Activated naive CD8-positive, alpha-beta T cell treated with anti-CD3 and anti-CD28 coated beads, Interleukin-2, amount 50 U/mL, for 16 hours (primary cell): ENCODE results near the gene CSN2.
"Not testable (repeated sequence)": the region's sequence is repeated elsewhere in the genome, so short reads cannot be mapped to it uniquely, and the experiment has no call there.

Experiments used
- DNase-seq: peaks from one replicate; pipeline ENCODE4 v3.0.0-alpha.2; 2020; ENCODE audit warnings: low read depth, low spot score

The CSN2 gene

GRCh38 chr4:69965628-69966027 lies at the start of gene CSN2:
Gene CSN2 (minus strand): TSS chr4:69965728. CDS start chr4:69960995, 4,733 bp downstream.
- DNase-seq = no peak

GRCh38 chr4:70008771-70009170 lies 43.2 kb upstream of the CSN2 start:
- DNase-seq = no peak

- no peak for DNase-seq
Observed at GRCh38 chr4:70002507-70002906, 37.0 kb upstream of the CSN2 start.

- DNase-seq = no peak
Observed at GRCh38 chr4:70000711-70001110, 35.2 kb upstream of the CSN2 start.

GRCh38 chr4:69999420-69999819 lies 33.9 kb upstream of the CSN2 start:
- DNase-seq = no peak

GRCh38 chr4:69995526-69996016 lies 30.0 kb upstream of the CSN2 start, which contains the start of gene STATH:
Gene STATH (plus strand): TSS chr4:69995966. CDS start chr4:69998438, 2,472 bp downstream.
- DNase-seq = no peak

- no peak for DNase-seq
Observed at GRCh38 chr4:69994782-69995181, 29.3 kb upstream of the CSN2 start.

GRCh38 chr4:69991016-69991415 lies 25.5 kb upstream of the CSN2 start:
- no peak for DNase-seq

GRCh38 chr4:69986663-69987062 lies 21.1 kb upstream of the CSN2 start:
- DNase-seq = no peak

GRCh38 chr4:69984030-69984443 lies 18.5 kb upstream of the CSN2 start:
- no peak for DNase-seq

- no peak for DNase-seq
Observed at GRCh38 chr4:69977582-69977981, 12.1 kb upstream of the CSN2 start.

- no peak for DNase-seq
Observed at GRCh38 chr4:69974631-69975030, 9.1 kb upstream of the CSN2 start.

GRCh38 chr4:69970071-69970470 lies 4.5 kb upstream of the CSN2 start:
- no peak for DNase-seq

GRCh38 chr4:69957209-69957608 lies 8.3 kb downstream of the CSN2 start:
- no peak for DNase-seq

GRCh38 chr4:69951602-69952001 lies 13.9 kb downstream of the CSN2 start:
- DNase-seq = no peak

GRCh38 chr4:69936566-69936965 lies 29.0 kb downstream of the CSN2 start:
- DNase-seq = no peak

- no peak for DNase-seq
Observed at GRCh38 chr4:69934150-69934549, 31.4 kb downstream of the CSN2 start.

GRCh38 chr4:69930768-69931167 lies 34.8 kb downstream of the CSN2 start, which contains the start of gene CSN1S1:
Gene CSN1S1 (plus strand): TSS chr4:69931068. CDS start chr4:69932556, 1,488 bp downstream.
- no peak for DNase-seq

GRCh38 chr4:69923782-69924410 lies 41.6 kb downstream of the CSN2 start:
- DNase-seq = not testable (repeated sequence)

GRCh38 chr4:69920874-69921273 lies 44.7 kb downstream of the CSN2 start:
- DNase-seq = no peak

- DNase-seq = no peak
Observed at GRCh38 chr4:69910016-69910782, 55.3 kb downstream of the CSN2 start.

GRCh38 chr4:69909195-69909594 lies 56.3 kb downstream of the CSN2 start:
- no peak for DNase-seq

- no peak for DNase-seq
Observed at GRCh38 chr4:69907151-69907550, 58.4 kb downstream of the CSN2 start.
